GM21825 (cell line): ENCODE results near the gene PSMC3.

Experiments used
- ATAC-seq: cut with Tn5 transposase; IDR thresholded peaks from one replicate; pipeline ENCODE4 v1.9.1; 2021; ENCODE audit warnings: mild to moderate bottlenecking, moderate library complexity; ENCODE audit not compliant: unreplicated experiment

PSMC3 gene

GRCh38 chr11:47377571-47378009 is 48.6 kb downstream of the PSMC3 start:
- no peak for ATAC-seq

- ATAC-seq, result no peak
Measured at GRCh38 chr11:47376525-47377371, 49.5 kb downstream of the PSMC3 start.

- no peak for ATAC-seq
Measured at GRCh38 chr11:47376107-47376524, 50.1 kb downstream of the PSMC3 start.

GRCh38 chr11:47375546-47376085 is 50.6 kb downstream of the PSMC3 start:
- no peak for ATAC-seq

- ATAC-seq, result no peak
Measured at GRCh38 chr11:47375020-47375419, 51.2 kb downstream of the PSMC3 start.

GRCh38 chr11:47374720-47375019 is 51.6 kb downstream of the PSMC3 start:
- ATAC-seq, result no peak

- no peak for ATAC-seq
Measured at GRCh38 chr11:47373876-47374719, 52.1 kb downstream of the PSMC3 start.

GRCh38 chr11:47372422-47372821 is 53.8 kb downstream of the PSMC3 start:
- no peak for ATAC-seq

GRCh38 chr11:47369676-47370075 is 56.6 kb downstream of the PSMC3 start:
- ATAC-seq, result no peak
